GM19328 (cell line): ENCODE results near the gene ANKRD30B.
"Not testable (repeated sequence)": the region's sequence is repeated elsewhere in the genome, so short reads cannot be mapped to it uniquely, and the experiment has no call there.

ENCODE experiments used
- ATAC-seq: cut with Tn5 transposase; IDR thresholded peaks from one replicate; pipeline ENCODE4 v1.9.1; 2021; ENCODE audit warnings: mild to moderate bottlenecking, moderate library complexity; ENCODE audit not compliant: unreplicated experiment

The ANKRD30B gene, protein sequence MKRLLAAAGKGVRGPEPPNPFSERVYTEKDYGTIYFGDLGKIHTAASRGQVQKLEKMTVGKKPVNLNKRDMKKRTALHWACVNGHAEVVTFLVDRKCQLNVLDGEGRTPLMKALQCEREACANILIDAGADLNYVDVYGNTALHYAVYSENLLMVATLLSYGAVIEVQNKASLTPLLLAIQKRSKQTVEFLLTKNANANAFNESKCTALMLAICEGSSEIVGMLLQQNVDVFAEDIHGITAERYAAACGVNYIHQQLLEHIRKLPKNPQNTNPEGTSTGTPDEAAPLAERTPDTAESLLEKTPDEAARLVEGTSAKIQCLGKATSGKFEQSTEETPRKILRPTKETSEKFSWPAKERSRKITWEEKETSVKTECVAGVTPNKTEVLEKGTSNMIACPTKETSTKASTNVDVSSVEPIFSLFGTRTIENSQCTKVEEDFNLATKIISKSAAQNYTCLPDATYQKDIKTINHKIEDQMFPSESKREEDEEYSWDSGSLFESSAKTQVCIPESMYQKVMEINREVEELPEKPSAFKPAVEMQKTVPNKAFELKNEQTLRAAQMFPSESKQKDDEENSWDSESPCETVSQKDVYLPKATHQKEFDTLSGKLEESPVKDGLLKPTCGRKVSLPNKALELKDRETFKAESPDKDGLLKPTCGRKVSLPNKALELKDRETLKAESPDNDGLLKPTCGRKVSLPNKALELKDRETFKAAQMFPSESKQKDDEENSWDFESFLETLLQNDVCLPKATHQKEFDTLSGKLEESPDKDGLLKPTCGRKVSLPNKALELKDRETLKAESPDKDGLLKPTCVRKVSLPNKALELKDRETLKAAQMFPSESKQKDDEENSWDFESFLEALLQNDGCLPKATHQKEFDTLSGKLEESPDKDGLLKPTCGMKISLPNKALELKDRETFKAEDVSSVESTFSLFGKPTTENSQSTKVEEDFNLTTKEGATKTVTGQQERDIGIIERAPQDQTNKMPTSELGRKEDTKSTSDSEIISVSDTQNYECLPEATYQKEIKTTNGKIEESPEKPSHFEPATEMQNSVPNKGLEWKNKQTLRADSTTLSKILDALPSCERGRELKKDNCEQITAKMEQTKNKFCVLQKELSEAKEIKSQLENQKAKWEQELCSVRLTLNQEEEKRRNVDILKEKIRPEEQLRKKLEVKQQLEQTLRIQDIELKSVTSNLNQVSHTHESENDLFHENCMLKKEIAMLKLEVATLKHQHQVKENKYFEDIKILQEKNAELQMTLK (N-terminal part only)

DNA sequence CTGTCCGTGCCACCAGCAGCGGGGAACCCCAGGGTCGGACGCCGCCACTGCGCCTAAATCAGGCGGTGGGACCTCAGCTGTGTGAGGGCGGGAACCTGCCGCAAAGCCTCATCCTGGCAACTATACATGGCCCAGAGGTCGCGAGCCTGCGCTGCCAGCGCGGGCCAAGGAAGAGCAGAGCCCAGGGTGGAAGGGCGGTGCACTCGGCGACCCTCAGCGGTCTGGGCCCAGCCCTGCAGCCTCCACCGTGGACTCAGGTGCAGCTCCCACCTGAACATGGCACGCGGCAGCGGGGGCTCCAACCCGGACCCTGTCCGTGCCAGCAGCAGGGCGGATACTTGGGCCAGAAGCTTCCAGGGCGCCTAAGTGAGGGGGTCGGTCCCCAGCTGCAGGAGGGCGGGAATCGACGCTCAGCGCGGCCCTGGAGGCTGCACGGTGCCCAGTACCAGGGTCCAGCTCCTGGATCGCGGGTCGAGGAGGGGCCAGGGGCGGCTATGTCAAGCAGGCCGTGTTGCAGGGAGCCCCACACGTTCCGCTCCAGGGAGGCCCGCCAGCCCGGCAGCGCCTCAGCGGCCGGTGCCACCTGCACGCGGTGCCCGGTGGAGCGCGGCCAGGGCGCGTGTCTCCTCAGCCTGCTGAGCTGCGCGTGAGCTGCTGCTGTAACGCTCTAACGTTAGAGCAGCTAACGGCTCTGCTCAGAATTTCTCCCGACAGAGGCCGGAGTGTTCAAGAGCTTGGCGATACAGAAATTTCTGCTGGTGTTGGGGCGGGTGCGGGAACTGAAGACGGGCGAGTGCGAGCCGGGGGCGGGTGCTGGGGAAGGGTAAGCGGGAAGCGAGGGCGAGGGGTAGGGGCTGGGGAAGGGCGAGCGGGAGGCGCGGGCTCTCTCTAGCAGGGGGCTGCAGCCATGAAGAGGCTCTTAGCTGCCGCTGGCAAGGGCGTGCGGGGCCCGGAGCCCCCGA lies at the start of gene ANKRD30B:
ANKRD30B (plus strand) TSS at position 660 of the 962 bp plus-strand sequence; CDS start at position 908, 248 bp downstream.
- ATAC-seq: no peak

DNA sequence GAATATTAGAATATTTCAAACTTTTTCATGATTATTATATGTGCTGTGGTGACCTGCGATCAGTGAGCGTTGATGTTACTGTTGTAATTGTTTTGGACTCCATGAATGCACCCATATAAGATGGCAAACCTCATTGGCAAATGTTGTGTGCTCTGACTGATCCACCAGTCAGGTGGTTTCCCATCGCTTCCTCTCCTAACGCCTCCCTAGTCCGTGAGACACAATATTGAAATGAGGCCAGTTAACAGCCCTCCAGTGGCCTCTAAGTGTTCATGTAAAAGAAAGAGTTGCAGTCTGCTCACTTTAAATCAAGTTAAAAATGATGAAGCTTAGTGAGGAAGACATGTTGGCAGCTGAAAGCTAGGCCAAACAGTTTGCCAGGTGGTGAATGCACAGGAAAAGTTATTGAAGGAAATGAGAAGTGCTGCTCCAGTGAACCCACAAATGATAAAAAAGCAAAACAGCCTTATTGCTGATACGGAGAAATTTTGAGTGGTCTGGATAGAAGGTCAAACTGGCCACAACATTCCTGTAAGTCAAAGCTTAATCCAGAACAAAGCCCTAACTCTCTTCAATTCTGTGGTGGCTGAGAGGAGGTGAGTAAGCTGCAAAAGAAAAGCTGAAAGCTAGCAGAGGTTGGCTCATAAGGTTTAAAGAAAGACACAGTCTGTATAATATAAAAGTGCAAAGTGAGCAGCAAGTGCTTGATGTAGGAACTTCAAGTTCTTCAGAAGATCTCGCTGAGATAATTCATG lies 46.5 kb upstream of the ANKRD30B start:
- not testable (repeated sequence) for ATAC-seq

DNA sequence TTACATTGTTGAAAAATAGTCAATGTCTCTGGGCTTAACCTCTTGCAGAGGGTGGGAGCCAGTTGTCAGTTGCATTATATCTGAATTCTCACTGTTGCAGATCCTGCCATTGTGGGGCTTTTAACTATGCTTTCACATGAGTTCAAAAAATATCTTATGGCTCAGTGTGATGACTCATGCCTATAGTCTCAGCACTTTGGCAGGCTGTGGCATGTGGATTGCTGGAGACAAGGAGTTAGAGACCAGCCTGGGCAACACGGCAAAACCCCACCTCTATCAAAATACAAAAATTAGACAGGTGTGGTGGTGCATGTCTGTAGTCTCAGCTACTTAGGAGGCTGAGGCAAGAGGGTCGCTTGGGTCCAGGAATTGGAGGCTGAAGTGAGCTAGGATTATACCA lies 38.2 kb upstream of the ANKRD30B start:
- not testable (repeated sequence) for ATAC-seq

DNA sequence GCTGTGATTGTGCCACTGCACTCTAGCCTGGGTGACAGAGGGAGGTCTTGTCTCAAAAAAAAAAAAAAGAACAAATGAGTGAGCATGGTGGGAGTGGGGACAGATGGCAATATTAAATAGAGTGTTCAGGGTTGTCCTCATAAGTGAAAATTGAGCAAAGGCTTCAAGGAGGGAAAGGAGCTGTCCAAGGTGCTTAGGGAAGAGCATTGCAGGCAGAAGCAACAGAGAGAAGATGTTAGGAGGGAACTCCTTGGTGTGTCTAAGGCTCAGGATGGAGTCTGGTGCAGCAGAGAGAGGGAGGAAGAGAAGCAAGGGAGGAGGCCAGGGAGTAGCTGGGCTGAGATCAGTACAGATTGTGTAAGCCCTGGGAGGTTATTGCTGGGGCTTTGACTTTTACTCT lies 26.4 kb upstream of the ANKRD30B start:
- not testable (repeated sequence) for ATAC-seq

DNA sequence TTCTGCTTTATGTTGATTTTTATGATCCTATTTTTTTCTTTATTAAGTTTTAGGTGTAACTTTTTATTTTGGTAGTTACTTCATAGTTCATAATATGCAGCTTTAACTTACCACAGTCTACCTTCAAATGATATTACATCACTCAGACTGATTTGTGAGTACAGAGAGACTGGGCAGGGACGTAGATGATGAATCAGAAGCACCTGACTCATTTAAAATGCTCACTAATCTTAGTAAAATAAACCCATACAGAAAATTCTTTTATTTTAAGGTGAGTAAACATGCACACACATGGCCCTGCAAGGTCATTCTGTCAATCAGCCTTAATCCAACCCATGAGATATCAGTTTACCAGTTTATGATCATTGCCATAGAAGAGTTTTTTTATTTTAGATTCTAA lies 8.9 kb upstream of the ANKRD30B start:
- ATAC-seq: not testable (repeated sequence)

DNA sequence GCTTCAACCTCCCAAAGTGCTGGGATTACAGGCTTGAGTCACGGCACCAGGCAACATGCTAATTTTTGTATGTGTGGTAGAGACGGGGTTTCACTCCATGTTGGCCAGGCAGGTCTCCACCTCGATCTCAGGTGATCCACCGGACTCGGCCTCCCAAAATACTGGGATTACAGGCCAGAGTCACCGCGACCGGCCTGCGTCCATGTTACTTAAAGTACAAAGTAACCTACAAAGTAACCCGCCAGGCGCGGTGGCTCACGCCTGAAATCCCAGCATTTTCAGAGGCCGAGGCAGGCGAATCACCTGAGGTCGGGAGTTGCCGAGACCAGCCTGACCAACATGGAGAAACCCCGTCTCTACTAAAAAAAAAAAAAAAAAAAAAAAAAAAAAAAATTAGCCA lies 1.1 kb upstream of the ANKRD30B start:
- ATAC-seq: no peak

DNA sequence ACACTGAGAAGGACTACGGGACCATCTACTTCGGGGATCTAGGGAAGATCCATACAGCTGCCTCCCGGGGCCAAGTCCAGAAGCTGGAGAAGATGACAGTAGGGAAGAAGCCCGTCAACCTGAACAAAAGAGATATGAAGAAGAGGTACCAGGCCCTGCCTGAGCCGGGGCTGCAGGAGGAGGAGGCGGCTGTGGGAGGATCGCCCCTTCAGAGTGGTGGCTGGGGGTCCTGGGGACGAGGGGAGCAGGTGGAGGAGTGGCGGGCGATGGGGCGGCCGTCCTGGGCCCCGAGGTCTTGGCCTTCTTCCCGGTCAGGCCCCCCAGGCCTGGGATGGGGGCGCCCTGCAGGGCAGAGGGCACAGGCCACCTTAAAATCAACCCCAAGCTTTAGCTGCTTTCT lies 524 bp downstream of the ANKRD30B start:
- ATAC-seq: no peak

DNA sequence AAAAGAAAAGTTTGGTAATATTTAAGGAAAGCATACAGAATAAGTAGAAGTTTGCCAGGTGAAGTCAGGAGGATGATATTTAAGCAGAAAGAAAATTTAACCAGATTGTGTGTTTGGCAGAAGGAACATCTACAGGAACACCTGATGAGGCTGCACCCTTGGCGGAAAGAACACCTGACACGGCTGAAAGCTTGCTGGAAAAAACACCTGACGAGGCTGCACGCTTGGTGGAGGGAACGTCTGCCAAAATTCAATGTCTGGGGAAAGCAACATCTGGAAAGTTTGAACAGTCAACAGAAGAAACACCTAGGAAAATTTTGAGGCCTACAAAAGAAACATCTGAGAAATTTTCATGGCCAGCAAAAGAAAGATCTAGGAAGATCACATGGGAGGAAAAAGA lies 15.6 kb downstream of the ANKRD30B start:
- ATAC-seq: not testable (repeated sequence)

DNA sequence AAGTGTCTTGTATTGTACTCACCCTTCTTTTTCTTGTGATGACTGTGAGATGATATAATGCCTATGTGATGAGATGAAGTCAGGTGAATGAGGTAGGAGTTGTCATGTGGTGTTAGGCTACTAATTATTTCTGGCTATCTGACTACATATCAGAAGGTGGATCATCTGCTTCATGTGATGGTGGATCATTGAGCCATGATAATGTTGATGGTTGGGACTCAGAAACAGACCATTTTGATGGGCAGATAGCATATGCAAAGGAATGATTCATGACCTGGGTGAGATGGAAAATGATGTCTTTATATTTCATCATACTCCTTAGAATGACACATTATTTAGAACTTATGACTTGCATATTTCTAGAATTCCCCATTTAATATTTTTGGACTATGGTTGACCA lies 19.5 kb downstream of the ANKRD30B start:
- no peak for ATAC-seq

DNA sequence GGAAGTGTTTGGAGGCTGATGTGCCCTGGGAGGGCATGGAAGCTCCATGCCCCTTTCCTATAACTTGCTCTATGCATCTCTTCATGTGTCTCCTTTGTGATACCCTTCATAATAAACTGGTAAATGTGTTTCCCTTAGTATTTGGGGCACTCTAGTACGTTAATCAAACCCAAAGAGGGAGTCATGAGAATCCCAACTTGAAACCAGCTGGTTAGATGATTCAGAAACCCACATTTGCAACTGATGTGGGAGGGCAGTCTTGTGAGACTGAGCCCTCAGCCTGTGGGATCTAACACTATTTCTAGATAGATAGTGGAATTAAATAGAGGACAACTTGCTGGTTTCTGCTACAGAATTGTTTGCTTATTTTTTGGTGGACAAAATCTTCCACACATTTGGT lies 20.3 kb downstream of the ANKRD30B start:
- no peak for ATAC-seq

DNA sequence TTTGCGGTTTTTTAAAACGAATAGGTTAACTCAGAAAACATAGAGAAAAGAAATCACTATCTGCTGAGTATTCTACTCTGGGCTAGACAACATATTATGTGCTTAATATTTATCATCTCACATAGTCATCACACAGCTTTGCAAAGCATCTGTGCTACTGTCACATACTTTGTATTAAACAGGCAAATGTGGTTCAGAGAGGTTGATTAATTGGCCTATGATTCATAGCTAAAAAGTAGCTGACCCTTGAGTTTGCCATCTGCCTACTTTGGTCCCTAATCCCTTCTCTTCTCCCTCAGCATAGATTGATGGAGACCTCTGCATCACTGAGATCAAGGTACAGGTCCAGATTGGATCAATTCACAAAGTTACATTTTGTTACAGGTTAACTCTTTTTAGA lies 21.4 kb downstream of the ANKRD30B start:
- ATAC-seq: no peak

DNA sequence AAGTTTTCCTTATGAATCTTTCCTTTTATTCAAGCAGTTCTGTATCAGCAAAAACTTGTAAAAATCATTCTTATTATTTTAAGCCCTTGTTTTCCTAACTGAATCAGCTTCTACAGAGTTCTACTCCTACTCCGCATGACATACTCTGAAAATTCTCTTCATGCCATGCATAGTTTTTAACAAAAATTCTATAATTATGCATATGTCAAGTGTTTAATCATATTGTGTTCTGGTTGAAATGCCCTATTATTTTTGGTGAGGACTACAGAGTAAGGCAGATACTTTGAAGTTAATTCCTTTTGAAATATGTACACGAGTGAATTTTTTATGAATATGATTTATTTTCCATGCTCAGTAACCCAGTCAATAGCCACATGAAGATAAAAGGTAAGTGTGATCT lies 28.8 kb downstream of the ANKRD30B start:
- no peak for ATAC-seq

DNA sequence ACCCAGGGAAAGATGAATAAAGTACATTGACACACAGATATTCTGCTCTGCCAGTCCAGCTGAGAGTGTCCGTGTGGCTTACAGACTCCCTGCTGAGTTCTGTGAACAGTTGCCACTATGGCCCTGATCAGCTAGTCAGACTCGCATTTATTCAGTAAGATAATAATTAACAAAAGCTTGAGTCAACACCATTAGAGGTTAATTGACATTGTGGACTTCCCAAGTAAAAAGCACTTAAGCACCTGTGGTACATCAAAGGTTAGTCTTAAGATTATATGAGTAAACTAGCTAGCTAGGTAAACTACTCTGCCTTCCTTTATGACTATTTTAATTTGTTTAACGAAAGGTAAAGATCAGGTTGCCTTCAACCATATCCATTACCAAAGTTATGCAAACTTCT lies 33.7 kb downstream of the ANKRD30B start:
- ATAC-seq: no peak

DNA sequence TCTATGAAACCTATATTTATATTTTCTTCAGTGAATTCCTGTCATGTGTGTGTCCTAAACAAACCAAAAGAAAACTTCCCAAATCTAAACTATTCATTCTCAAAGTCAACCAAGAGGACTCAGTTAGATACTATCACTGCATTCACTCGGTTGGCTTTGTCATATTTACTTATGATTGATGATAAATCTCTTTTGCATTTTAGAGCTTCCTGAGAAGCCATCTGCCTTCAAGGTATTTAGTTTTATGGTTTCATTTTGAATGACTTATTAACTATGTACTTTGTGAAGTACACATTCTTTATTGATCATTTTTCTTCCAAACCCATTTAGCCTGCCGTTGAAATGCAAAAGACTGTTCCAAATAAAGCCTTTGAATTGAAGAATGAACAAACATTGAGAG lies 36.2 kb downstream of the ANKRD30B start:
- ATAC-seq: no peak

DNA sequence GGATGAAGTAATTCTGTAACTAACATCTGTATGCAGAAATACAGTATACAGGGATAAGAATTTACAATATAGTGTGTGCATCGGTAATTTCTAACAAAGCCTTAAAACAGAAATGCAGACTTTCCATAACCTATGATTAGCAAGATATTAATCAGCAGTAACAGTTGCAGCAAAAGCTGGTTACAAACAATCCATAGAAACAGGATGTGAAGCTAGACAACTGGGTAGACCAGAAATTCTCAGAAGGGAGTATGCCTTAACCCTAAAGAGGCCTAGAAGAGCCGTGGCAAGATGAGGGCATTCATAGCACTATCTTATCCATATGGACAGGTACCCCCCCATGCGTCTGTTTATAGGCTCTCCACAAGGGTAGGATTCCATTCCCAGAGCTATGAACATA lies 48.9 kb downstream of the ANKRD30B start:
- not testable (repeated sequence) for ATAC-seq

DNA sequence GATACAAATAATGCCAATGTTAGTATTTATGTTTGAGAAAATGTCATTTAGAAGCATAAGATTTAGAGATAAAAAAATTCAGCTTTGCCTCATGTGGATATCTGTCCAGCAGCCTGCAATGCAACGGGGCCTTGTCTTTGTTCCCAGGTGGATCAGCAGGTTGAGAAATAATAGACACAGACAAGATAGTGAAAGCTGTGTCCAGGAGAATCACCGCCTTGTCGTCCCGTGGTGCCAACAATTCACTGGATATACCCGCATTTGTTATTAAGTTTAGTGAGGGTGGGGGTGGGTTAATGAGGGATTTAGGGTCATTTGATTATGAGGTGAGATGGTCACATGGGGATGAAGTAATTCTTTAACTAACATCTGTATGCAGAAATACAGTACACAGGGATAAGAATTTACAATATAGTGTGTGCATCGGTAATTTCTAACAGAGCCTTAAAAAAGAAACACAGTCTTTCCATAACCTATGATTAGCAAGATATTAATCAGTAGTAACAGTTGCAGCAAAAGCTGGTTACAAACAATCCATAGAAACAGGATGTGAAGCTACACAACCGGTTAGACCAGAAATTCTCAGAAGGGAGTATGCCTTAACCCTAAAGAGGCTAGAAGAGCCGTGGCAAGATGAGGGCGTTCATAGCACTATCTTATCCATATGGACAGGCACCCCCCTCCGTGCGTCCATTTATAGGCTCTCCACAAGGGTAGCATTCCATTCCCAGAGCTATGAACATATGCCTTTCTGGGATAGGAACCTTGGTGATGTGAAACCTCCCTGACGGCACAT lies 50.2 kb downstream of the ANKRD30B start:
- not testable (repeated sequence) for ATAC-seq

DNA sequence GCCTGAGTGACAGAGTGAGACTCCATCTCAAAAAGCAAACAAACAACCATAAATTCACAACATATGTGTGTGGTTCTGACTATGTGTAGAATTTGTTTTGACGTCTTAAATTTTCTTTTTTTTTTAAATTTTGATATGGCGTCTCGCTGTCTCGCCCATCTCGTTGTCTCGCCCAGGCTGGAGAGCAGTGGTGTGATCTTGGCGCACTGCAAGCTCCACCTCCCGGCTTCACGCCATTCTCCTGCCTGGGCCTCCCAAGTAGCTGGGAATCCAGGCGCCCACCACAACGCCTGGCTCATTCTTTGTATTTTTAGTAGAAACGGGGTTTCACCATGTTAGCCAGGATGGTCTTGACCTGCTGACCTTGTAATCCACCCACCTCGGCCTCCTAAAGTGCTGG lies 63.1 kb downstream of the ANKRD30B start:
- not testable (repeated sequence) for ATAC-seq

DNA sequence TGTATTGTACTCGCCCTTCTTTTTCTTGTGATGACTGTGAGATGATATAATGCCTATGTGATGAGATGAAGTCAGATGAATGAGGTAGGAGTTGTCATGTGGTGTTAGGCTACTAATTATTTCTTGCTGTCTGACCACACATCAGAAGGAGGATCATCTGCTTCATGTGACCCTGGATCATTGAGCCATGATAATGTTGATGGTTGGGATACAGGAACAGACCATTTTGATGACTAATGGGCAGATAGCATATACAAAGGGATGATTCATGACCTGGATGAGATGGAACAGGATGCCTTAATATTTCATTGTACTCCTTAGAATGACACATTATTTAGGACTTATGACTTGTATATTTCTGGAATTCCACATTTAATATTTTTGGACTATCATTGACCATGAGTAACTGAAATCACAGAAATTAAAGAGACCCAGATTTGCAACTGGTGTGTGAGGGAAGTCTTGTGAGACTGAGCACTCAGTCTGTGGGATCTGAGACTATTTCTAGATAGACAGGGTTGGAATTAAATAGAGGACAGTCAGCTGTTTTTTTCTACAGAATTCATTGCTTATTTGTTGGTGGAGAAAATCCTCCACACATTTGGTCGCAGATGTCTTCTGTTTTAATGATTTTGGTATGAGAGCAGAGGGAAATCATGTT lies 79.1 kb downstream of the ANKRD30B start:
- not testable (repeated sequence) for ATAC-seq
